HG02763 (cell line): Measurements from ENCODE around the gene XIAP.
"Not testable (repeated sequence)": the region's sequence is repeated elsewhere in the genome, so short reads cannot be mapped to it uniquely, and the experiment has no call there.

ENCODE experiments used
- ATAC-seq: cut with Tn5 transposase; IDR thresholded peaks from one replicate; pipeline ENCODE4 v1.9.1; 2021; ENCODE audit warnings: mild to moderate bottlenecking, moderate library complexity; ENCODE audit not compliant: unreplicated experiment

XIAP gene

DNA sequence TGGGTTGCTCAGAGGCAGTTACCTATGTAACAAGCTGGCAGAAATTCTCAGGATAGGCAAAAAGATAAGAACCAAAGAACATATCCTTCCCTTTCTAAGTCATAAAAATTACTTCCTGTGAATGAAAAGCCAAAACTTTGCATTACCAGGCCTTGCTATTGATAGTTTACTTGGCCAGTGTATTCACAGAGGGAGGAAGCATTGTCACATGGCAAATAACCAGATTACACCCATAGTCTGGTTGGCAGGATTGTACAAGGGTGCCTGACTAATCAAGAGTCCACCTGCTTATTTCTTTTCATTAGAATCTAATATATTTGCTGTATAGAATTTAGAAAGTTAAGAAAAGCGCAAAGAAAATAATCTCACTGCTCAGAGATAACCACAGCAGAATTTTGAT, 14.1 kb downstream of the XIAP start:
- no peak for ATAC-seq

DNA sequence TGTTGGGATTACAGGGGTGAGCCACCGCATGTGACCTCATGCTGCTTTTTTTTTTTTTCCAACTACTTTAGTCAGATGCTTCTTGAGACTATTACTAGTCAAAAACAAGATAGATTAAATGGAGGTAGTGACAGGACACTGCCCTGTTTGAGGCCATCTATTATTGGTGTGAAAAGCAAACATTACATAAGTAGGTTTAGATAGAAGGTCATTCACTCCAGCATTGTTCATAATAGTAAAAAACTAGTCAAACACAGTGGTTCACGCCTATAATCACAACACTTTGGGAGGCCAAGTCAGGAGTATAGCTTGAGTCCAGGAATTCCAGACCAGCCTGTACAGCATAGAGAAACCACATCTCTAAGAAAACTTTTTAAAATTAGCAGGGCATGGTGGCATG, 16.3 kb downstream of the XIAP start:
- no peak for ATAC-seq

DNA sequence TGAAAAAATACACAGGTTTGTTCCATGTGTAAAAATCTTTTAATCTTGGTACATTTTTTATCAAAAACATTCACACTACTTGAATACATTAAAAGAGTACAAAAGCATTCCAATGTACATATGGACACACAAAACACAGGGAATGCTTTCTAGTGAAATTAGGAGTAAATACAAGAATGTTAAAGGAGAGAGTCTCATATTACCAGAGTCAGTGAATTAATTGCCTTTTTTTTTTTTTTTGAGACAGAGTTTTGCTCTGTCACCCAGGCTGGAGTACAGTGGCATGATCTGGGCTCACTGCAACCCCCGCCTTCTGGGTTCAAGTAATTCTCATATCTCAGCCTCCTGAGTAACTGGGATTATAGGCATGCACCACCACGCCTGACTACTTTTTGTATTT, 17.0 kb downstream of the XIAP start:
- no peak for ATAC-seq

DNA sequence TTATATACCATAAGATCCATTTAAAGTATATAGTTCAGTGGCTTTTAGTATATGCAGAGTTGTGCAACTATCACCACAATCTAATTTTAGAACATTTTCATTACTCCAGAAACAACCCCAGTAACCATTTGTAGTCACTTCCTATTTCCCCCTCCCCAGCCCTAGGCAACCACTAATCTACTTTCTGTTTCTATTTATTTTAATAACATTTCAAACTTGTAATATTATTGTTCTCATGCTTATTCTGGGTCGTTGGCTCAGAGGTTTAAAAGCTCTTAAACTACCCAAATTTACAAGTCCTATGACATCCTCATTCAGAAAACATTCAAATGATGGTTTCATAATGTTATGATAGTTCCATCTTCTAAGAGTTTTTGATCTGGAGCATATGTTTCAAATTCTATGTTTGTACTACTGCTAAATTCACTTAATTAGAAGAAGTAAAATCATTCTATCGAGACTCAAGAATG, 18.4 kb downstream of the XIAP start:
- peak; percentile 74 for ATAC-seq

DNA sequence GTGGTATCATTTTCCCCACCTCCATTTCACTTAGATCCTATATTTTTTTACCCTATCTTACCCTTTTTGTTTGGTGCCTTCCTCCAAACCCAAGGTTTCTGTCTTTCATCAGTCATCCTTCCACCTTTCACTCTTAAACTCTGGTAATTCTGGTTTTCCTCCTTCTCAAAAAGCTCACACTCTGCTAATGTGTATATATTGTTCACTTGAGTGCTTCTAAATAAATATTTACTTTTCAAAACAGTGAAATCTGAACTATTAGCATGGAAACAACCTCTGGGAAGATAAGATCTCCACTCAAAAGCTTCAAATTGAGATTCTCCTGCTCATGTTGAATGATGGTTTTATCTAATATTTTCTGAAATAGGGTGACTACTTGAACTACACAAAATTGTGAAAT, 21.5 kb downstream of the XIAP start:
- no peak for ATAC-seq

DNA sequence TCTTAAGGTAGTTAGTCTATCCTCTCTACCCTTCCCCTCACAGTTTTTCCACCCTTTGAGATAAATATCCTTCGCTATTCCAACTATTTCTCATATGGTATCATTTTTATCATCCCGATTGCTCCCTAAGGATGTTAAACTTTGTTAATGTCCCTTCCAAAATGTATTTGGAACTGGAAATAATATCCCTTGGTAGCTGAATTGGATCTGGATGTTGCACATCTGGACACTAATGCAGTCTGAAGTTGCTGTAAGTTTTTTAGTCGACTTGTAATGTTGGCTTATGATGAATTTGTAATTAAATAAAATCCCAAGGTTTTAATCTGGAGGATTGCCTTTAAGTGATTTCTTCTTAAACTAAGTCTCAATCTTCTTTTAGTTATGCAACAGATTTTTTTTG, 22.5 kb downstream of the XIAP start:
- no peak for ATAC-seq

DNA sequence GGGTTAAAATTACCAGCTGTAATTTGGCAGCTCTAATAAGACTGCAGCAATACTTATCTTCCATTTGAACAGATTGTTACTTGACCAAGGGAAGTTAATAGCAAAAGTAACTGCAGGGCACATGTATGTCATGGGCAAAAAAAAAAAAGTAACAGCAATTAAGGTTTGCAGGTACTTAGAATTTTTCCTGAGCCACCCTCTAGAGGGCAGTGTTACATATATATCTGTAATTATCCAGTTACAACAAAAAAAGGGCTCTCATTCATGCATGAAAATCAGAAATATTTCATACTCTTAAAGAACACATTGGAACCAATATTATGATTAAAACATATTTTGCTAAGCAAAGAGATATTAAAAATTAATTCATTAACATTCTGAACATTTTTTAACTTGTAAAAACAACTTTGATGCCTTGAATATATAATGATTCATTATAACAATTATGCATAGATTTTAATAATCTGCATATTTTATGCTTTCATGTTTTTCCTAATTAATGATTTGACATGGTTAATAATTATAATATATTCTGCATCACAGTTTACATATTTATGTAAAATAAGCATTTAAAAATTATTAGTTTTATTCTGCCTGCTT, 25.1 kb downstream of the XIAP start:
- ATAC-seq: no peak

DNA sequence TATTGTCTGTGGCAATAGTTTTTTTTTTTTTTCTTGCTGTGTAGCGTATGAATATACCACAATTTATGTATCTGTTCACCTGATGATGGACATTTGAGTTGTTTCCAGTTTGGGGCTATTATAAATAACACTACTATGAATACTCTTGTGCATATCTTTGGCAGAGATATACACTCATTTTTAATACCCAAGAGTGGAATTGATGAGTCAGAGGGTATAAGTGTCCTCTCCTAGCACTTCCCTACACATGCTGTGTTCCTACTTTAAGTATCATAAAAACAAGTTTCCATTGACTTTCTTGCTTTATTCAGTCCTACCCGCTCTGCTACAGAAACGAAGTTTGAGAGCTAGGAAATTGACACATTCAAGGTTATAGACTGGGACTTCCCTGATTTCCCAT, 39.8 kb downstream of the XIAP start:
- ATAC-seq: no peak

DNA sequence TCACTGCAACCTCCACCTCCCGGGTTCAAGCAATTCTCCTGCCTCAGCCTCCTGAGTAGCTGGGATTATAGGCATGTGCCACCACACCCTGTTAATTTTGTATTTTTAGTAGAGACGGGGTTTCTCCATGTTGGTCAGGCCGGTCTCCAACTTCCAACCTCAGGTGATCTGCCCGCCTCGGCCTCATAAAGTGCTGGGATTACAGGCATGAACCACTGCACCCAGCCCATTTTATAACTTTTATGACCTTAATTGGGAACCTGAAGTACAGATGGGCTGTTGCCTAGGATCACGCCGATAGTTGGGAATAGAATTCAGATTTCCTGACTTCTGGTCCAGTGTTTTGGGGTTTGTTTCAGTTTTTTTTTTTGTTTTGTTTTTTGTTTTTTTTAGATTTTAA, 43.4 kb downstream of the XIAP start:
- not testable (repeated sequence) for ATAC-seq

DNA sequence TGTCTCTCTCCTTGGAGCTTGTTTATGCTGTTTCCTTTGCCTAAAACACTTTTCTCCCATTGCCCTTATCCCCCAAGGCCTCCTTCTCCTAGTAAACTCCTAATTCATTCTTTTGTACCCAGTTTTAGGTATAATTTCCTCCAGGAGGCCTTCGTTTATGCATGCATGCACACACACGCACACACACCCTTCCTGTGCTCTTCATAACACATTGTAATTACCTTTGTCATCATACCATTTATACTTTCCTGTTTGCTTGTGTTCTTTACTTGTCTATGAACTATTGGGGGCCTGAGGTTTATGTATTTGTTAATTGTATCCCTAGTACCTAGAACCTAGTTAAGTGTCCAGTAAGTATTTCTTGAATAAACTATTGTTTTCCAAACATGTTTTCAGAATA, 45.5 kb downstream of the XIAP start:
- ATAC-seq: no peak

DNA sequence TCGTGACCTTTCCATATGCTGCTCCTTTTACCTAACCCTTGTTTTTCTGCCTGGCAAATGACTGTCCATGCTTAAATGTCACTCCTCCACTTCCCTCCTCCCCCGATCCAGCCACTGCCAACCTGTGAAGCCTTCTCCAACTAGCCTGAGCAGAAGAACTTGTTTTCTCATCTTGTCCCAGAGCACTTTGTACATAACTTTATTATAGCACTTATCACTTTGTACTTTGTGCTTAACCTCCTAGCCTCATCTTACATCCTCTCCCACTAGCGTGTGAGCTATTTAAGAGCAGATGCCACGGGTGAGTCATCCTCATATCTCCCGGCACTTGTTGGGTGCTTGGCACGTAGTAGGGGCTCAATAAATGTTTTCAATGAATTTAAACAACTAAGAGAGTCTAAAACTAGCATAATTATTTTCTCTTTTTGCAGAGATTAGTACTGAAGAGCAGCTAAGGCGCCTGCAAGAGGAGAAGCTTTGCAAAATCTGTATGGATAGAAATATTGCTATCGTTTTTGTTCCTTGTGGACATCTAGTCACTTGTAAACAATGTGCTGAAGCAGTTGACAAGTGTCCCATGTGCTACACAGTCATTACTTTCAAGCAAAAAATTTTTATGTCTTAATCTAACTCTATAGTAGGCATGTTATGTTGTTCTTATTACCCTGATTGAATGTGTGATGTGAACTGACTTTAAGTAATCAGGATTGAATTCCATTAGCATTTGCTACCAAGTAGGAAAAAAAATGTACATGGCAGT, 46.9 kb downstream of the XIAP start:
- ATAC-seq: no peak

DNA sequence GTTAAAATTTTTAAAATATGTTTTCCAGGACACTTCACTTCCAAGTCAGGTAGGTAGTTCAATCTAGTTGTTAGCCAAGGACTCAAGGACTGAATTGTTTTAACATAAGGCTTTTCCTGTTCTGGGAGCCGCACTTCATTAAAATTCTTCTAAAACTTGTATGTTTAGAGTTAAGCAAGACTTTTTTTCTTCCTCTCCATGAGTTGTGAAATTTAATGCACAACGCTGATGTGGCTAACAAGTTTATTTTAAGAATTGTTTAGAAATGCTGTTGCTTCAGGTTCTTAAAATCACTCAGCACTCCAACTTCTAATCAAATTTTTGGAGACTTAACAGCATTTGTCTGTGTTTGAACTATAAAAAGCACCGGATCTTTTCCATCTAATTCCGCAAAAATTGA, 49.7 kb downstream of the XIAP start:
- ATAC-seq: no peak

DNA sequence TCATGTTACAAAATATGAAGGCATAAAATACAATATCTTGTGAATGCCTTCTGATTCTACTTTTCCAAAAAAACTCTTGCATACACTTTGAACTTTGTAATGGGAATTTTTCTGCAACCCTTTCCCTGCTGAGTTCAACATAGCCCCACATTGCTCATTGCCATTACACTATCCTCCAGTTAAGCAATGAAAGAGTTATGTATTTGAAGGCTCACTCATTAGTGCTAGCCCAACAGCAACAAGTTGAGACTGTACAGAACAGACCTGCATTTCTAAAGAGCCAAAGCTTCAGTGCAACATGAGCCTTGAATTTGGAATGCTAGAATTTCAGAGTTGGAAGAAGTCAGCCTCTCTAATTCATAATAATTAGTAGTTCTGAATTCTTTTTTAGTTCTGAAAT, 57.2 kb downstream of the XIAP start:
- ATAC-seq: no peak

DNA sequence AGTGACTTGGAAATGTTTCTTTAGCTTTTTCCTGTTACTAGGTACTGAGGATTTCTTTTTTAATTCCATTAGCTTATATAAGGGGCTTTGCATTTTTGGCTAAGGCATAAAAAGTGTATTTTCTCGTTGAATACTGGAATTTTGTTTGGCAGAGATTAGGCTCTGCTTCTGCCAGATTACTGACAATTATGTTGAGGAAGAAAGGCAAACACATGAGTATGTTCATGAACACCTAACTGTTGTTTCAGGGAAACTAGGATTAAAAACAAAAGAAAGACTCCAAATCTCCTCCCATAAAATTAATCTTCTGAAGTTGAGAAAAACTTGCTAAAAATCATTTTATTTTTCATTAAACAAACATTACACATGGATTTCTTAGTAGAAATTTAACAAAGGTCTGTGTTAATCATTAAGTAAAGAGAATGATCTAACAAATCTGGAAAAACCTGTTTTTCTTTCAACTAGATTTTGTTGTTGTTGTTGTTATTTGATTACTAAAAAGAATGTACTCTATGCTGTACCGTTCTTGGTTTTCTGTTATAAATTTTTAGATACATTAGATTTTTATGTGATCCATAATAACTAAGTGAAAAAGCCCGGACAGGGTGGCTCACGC, 58.4 kb downstream of the XIAP start:
- ATAC-seq: no peak

DNA sequence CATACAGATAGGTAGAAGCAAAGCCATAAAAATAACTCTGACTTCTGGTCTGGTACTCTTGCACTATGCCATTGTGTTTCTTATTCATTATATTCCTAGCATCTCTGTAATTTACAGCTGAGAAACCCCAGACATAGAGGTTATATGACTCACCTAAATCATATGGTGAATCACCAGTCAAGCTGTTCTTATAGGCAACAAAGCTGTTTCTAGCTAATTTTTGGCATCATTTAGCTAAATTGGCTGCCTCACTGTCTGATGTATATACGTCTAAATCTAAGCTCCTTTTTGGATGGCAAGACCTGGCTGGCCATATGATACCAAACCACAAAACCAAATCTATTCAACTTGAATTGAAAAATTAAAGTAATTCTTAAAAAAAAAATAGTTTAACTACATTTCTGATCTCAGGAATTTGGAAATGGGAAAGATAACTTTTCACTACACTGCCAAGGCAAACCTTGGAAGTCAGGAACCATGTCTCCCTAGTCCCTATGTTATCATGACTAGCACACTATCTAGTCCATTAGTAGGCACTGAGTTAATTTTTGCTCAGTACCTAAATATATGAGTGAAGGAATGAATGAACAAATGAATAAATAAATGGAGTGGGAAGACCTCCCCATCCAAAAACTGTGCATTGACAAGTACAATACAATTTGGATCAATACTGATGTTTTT, 60.4 kb downstream of the XIAP start:
- ATAC-seq: no peak

DNA sequence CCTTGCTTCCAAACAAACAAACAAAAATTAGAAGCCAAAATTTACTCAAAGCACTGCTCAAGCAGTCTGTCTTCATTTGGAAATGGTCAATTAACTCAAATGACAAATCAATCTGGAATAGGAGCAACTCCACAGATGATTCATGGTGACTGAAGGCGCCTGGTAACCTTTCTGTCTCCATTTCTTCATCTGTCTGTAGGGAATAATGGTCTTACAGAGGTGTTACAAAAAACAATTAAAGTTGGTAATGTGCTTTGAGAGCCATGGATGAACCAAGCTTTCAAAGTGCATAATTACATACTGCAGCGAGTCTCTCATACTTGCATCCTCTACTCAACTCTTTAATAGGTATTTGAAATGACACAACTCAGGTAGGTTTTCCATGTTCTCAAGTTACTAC, 63.4 kb downstream of the XIAP start:
- no peak for ATAC-seq

DNA sequence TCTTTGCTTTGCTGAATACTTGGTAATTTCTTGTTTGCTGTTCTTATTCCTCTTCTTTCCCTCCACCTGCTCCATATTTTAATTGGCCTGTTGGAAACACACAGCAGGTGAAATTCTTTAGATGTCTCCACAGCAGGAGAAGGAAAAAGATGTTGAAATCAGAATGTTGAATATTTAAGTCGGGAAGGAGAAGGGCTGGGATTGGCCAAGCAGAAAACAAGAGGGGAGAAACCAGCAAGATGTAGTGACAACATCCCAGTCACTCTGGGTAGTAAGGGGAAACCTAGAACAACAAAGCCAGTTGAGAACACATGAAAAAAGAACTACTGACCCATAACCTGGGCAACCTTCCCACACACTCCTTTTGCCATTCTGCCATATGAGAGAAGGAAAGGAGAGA, 64.3 kb downstream of the XIAP start:
- no peak for ATAC-seq

DNA sequence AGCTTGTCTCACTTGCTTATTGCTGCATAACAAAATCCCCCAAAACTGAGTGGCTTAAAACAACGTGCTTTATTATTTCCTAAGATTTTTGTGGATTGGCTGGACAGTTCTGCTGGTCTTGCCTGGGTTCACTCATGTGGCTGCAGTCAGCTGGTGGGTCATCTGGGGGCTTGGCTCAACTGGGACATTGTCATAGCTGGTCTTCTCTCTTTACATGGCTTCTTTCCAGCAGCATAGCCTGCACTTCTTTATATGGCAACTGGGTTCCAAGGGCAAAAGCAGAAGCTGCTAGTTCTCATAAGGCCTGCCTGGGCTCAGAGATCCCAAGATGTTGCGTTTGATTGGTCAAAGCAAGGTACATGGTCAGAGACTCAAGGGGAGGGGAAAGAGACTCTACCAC, 68.0 kb downstream of the XIAP start:
- no peak for ATAC-seq

DNA sequence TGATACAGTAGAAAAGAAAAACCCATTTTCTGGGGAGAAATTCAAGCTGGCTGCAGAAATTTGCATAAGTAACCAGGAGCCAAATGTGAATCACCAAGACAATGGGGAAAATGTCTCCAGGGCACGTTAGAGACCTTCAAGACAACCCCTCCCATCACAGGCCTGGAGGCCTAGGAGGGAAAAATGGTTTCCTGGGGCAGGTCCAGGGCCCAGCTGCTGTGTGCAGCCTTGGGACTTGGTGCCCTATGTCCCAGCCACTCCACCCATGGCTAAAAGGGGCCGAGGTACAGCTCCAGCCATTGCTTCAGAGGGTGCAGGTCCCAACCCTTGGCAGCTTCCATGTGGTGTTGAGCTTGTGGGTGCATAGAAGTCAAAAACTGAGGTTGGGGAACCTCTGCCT, 72.2 kb downstream of the XIAP start:
- ATAC-seq: not testable (repeated sequence)

DNA sequence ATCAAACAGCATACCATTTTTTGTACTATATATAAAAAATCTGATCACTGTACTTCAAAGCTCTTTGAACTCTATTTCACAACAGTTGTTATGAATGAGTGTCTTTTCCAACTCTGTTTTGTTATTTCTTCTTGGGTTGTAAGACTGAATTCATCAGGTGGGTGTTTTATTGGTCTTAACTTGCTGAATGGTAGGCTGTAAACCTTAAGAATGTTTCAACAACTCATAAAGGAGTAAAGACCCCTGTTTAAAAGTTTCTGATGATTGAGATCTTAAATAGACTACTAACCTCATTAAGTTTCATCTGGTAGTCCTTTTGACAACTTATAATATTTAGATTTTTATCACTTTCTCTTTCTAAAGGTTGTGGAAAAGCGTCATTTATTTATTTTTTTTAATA, 83.2 kb downstream of the XIAP start:
- no peak for ATAC-seq

DNA sequence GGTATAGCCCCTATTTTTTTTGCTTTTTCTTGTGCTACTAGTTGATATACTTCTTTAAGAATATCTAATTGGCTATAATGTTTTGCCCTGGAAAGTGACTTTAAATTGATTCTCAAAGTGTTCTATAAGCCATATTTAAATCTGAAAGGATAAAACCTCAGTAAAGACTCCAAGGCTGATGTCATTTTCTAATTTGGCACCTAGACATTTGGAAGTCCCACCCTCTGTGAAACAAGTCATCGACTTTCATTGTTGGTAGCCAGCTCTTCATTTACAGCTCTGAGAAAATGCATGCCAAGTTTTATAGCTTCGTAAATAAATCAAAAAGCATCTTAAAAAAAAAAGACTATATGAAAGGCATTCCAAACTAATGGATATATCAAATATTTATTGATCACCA, 83.6 kb downstream of the XIAP start:
- ATAC-seq: no peak

DNA sequence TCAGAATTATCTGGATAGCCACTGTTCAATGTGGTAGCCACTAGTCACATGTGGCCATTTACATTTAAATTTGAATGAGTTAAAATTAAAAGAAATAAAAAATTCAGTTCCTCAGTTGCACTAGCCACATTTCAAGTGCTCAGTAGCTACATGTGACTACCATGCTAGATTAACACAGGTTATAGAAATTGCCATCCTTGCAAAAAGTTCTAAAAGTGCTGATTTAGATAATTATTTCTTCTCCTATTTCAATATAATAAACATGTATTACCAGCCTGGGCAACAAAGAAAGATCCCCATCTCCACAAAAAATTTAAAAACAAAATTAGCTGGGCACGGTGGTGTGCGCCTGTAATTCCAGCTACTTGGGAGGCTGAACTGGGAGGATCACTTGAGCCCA, 90.0 kb downstream of the XIAP start:
- ATAC-seq: no peak
